GM13976 (cell line): Measurements from ENCODE around the gene LRRC26.

Experiments
- DNase-seq: peaks from one replicate; pipeline ENCODE4 v3.0.0; 2012; ENCODE audit warnings: low spot score
- CTCF ChIP-seq: IDR thresholded peaks from 2 replicates; pipeline ENCODE4 v1.5.1; 2012; ENCODE audit warnings: borderline replicate concordance, mild to moderate bottlenecking; ENCODE audit not compliant: insufficient read depth; ENCODE audit errors: extremely low read depth, missing control alignments, control extremely low read depth
- in situ Hi-C: fragments of 300-500 bp; cut with MboI; formaldehyde crosslinking; loops from one replicate; pipeline ENCODE4 v1.12.0; 2022; ENCODE audit warnings: low sequenced_read_pairs, mixed read lengths, inconsistent platforms; ENCODE audit not compliant: unreplicated experiment

Gene LRRC26

GRCh38 chr9:137146527-137146918 lies 23.3 kb downstream of the LRRC26 start:
- no peak for TF ChIP-seq CTCF
- DNase-seq = no peak
- in situ Hi-C loops = no loop called here

GRCh38 chr9:137145731-137146526 lies 23.9 kb downstream of the LRRC26 start:
- no peak for DNase-seq
- TF ChIP-seq CTCF = no peak
- in situ Hi-C loops = no loop called here

- in situ Hi-C loops = no loop called here
- DNase-seq = no peak
- TF ChIP-seq CTCF = no peak
These were observed 26.4 kb downstream of the LRRC26 start for GRCh38 chr9:137143459-137143858.

- DNase-seq = no peak
- TF ChIP-seq CTCF = no peak
- in situ Hi-C loops = no loop called here
These were observed 27.6 kb downstream of the LRRC26 start for GRCh38 chr9:137141976-137142936.

- in situ Hi-C loops = no loop called here
- DNase-seq = no peak
- no peak for TF ChIP-seq CTCF
These were observed 28.6 kb downstream of the LRRC26 start for GRCh38 chr9:137141050-137141810.

GRCh38 chr9:137140151-137141012 lies 29.5 kb downstream of the LRRC26 start:
- no peak for DNase-seq
- in situ Hi-C loops = no loop called here
- no peak for TF ChIP-seq CTCF
